Smooth muscle cell of trachea (primary cell): ENCODE results near the gene IQCK. TPM values are rescaled to one million over a fixed set of nuclear protein-coding genes. Genes with fewer than 3 reads are reported as not detected.

ENCODE experiments used
- total RNA-seq: library from RNA; depleted of rRNA; stranded (reverse); fragments of >200 nt; gene quantifications from 2 replicates; pipeline ENCODE4 v1.2.1, GENCODE V29; 2014

The IQCK gene
- total RNA-seq = 7.8 and 11.2 TPM in 2 replicates

DNA sequence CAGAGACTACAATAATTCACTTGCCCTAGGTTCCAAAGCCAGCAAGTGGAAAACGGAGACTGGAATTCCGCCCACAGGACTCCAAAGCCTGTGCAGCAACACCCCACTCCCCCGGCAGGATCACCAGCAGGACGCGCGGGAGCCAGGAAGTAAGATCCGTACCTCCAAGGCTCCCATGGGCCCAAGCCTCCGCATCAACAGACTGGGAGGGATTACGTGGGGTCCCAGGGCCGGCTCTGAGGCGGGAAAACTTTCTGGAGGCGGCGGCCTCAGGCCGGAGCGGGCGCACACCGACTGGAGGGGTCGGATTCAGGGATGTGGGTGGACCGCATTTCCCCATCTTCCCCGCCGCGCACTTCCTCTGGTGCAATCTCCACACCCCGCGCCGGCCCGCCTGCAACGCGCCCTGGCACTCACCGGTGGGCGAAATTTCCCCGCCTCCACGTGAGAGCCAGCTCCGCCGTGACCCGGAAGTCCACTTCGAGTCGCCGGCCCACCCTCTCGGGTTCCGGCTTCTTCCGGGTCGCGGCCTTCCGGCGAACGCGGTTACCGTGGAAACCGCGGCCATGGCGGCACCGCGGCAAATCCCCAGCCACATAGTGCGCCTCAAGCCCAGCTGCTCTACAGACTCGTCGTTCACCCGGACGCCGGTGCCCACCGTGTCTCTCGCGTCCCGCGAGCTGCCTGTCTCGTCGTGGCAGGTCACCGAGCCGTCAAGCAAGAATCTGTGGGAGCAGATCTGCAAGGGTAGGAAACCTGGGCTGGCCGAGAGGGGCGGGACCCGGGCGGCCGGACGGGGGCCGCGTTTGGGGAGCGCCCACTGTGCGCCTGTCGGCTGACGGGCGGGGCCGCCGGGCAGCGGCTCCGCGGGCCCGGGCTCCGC lies at the start of gene IQCK, which contains the start of gene KNOP1:
Gene IQCK, plus strand, starts transcription at position 531 of the 883 bp plus-strand sequence. Its CDS starts 36 bp downstream, at position 567.
Gene KNOP1, minus strand, starts transcription at position 487 of the 883 bp plus-strand sequence. CDS start 3,192 bp downstream, outside the sequence.

DNA sequence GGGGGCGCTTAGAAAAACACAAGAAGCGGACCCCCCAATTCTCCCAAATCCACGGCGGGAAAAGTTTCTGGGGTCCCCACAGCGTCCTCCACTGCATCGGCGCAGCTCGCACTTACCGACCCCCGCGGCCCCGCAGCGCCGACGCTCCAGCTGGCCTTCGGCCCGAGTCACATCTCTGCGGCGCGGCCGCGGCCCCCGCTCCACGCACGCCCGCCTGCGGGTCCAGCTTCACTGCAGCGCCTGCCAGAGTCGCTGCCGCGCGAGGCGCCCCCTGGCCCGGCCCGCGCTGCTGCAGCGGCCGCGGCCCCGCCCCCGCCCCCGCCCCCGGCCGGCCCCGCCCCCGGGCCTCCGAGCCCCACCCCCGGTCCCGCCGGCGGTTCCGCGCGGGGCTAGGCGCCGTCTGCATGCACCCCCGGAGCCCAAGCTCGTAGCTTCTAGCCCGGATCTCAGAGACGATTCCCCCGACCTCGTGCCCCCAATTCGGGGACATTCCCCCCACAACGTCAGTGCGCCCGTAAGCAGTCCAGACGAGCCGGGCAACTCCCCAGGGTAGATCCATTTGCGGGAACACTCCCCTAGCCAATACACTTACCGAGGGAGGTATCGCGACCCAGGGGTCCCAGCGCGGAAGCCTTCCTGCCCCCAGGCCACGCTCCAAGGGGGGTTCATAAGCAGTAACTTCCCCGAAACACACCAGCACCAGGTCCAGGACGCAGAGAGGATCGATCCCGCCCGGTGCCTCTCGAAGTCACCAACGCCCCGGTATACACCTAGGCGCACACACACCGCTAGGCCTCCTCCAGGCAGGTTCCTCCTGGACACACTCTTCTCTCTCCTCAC lies 166.8 kb downstream of the IQCK start, which contains the start of gene GPRC5B:
Gene GPRC5B, minus strand, starts transcription at position 238 of the 840 bp plus-strand sequence. CDS start 12,003 bp downstream, outside the sequence.

Other genes starting within 250 kb of the IQCK start
- gene GDE1, start 196.2 kb upstream of the IQCK start, total RNA-seq = 74.9 and 76.2 TPM in 2 replicates
- 9.3 and 16.3 TPM in 2 replicates for gene CCP110, start 194.3 kb upstream of the IQCK start, total RNA-seq
- gene VPS35L, start 162.6 kb upstream of the IQCK start, total RNA-seq = 49.3 and 53.3 TPM in 2 replicates
- 9.8 and 12.5 TPM in 2 replicates for gene KNOP1, start within 50 bp of the IQCK start, total RNA-seq
- 4.4 and 23.3 TPM in 2 replicates for gene GPRC5B, start 166.6 kb downstream of the IQCK start, total RNA-seq